ENCODE data around the gene IFI6. TPM values are rescaled to one million over a fixed set of nuclear protein-coding genes. Genes with fewer than 3 reads are reported as not detected.

Gene IFI6
- total RNA-seq, 1 donor from 2014 or later, result 259 TPM

- DNase-seq, result no peak
- intact Hi-C loops (cut with DNase I), result loop anchor here (10.0 kb wide), 1 partner anchor 273 kb away; the partner anchor contains the start of gene GPR3
- H3K9me3 ChIP-seq, result no peaks in the 10 kb centered on the region
- ATAC-seq, result no peak
- no peaks in the 10 kb centered on the region for H3K27me3 ChIP-seq
- TF ChIP-seq CTCF (IDR thresholded peaks at IDR 0.05), result no peak
- peaks cover 16% of the 10 kb centered on the region for H3K36me3 ChIP-seq
- H3K4me3 ChIP-seq, result no peak overlapping the region
- no peak overlapping the region for H3K27ac ChIP-seq
- peaks cover 34% of the 10 kb centered on the region for H3K4me1 ChIP-seq
Observed at GRCh38 chr1:27668121-27668807, 3.7 kb downstream of the IFI6 start.

DNA sequence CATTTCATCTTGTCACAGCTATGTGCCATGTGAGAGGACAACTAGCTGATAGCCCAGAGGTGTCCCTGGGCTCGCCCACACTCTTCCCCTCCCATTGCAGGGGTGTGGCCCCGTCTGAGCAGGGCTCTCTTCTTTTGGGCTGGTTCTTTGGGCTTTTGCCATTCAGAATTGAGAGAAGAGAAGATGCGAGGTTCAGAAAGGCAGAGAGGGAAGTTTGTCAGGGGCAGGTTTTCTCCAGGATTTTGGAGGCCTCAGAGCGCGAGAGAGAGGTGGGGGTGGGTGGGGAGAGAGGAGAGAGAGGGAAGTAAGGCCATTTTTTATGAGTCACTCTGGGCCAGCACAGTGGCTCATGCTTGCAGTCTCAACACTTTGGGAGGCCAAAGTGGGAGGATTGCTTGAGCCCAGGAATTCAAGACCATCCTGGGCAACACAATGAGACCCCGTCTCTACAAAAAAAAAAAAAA is 5.2 kb downstream of the IFI6 start:
- no peak overlapping the region for H3K27ac ChIP-seq
- DNase-seq, result no peak
- TF ChIP-seq CTCF (IDR thresholded peaks at IDR 0.05), result no peak
- H3K36me3 ChIP-seq, result peaks cover 16% of the 10 kb centered on the region
- H3K9me3 ChIP-seq, result no peaks in the 10 kb centered on the region
- H3K27me3 ChIP-seq, result no peaks in the 10 kb centered on the region
- peaks cover 30% of the 10 kb centered on the region for H3K4me1 ChIP-seq
- ATAC-seq, result peak; percentile 8
- no peak overlapping the region for H3K4me3 ChIP-seq
- intact Hi-C loops (cut with DNase I), result loop anchor here (10.0 kb wide), 1 partner anchor 272 kb away; the partner anchor contains the start of gene GPR3

- Histone ChIP-seq H3K9me3 (no peaks in the 10 kb centered on the region), H3K27ac (no peak overlapping the region), H3K27me3 (no peaks in the 10 kb centered on the region), H3K4me3 (no peak overlapping the region), H3K36me3 (peaks cover 16% of the 10 kb centered on the region), H3K4me1 (peaks cover 26% of the 10 kb centered on the region)
- ATAC-seq, result no peak
- no peak for DNase-seq
- intact Hi-C loops (cut with DNase I), result loop anchor here (10.0 kb wide), 1 partner anchor 271 kb away; the partner anchor contains the start of gene GPR3
- no peak for TF ChIP-seq CTCF (IDR thresholded peaks at IDR 0.05)
Observed at GRCh38 chr1:27666294-27666693, 5.7 kb downstream of the IFI6 start.

DNA sequence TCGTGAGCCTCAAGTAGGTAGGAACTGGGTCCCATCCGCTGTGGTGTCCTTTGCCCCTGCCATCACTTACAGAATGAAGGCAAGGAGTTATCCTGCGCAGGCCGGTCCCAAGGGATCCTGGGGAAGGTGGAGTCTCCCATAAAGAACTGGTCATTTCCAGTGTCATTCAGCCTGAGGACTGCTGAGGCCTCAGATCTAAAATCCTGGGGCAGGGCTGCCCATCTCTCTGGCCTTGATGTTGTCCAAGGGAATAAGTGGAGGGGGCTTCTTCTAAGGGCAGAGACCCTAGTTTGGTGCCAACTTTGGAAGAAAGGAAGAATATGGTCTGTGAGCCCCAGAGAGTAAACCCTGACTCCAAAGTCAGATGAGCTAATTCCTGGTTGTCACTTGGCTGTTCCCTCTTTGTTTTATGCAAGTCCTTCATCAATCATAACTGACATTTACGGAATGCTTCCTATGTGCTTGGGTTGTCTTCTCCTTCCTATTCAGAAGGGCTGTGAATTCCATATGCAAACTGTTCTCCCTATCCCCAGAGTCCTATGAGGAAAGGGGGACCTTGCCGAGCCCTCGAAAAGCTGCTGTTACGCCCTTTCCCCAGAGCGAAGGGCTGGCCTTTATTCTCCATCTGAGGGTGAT is 6.9 kb downstream of the IFI6 start:
- H3K27ac ChIP-seq, result no peak overlapping the region
- no peaks in the 10 kb centered on the region for H3K27me3 ChIP-seq
- ATAC-seq, result no peak
- no peaks in the 10 kb centered on the region for H3K9me3 ChIP-seq
- TF ChIP-seq CTCF (IDR thresholded peaks at IDR 0.05), result no peak
- no peak overlapping the region for H3K4me3 ChIP-seq
- DNase-seq, result peak; percentile 20
- peaks cover 28% of the 10 kb centered on the region for H3K4me1 ChIP-seq
- intact Hi-C loops (cut with DNase I), result loop anchor here (10.0 kb wide), 1 partner anchor 270 kb away; the partner anchor contains the start of gene GPR3
- H3K36me3 ChIP-seq, result peaks cover 16% of the 10 kb centered on the region

DNA sequence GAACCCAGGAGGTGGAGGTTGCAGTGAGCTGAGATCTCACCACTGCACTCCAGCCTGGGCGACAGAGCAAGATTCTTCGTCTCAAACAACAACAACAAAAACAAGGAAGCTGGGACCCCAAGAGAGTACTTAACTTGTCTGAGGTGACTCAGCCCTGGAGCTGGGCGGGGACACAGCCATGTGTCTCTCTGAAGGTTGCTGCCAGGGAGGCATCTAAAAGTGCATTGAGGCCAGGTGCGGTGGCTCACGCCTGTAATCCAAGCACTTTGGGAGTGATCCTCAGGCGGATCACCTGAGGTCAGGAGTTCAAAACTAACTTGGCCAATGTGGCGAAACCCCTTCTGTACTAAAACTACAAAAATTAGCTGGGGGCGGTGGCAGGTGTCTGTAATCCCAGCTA is 7.7 kb downstream of the IFI6 start:
- Histone ChIP-seq H3K4me1 (peaks cover 22% of the 10 kb centered on the region), H3K27ac (no peak overlapping the region), H3K4me3 (no peak overlapping the region), H3K27me3 (no peaks in the 10 kb centered on the region), H3K36me3 (peaks cover 16% of the 10 kb centered on the region), H3K9me3 (no peaks in the 10 kb centered on the region)
- intact Hi-C loops (cut with DNase I), result loop anchor here (10.0 kb wide), 1 partner anchor 269 kb away; the partner anchor contains the start of gene GPR3
- ATAC-seq, result no peak
- no peak for DNase-seq
- TF ChIP-seq CTCF (IDR thresholded peaks at IDR 0.05), result no peak
